ENCODE measurements around the gene INTS11. TPM values are rescaled to one million over a fixed set of nuclear protein-coding genes. Genes with fewer than 3 reads are reported as not detected.

INTS11 gene
- total and polyA plus RNA-seq, 3 experiments from 2014 or later = 70.5 to 118 (median 117) TPM

GRCh38 chr1:1313500-1314236 lies 10.8 kb downstream of the INTS11 start:
- Mint-ChIP-seq H3K27me3 (no peaks in the 10 kb centered on the region), H3K36me3 (peaks cover 0 to 55% (median 0%) of the 10 kb centered on the region in 3 donors), H3K4me3 (no peak overlapping the region), H3K4me1 (peaks cover 3 to 12% (median 4%) of the 10 kb centered on the region in 3 donors), H3K27ac (peak overlapping the region in 2 of 8 donors; percentile 45 to 61), H3K9me3 (no peaks in the 10 kb centered on the region)
- no peaks in the 10 kb centered on the region for H3K27me3 ChIP-seq (ENCODE audit: insufficient read depth, low read length, poor library complexity, severe bottlenecking)
- ChIA-PET CTCF (interaction anchor here (1.4 to 2.1 kb wide), 2 partner anchors 8 to 58 kb away, joined by 4 read pairs; no protein-coding TSS in a partner anchor), POLR2A (interaction anchor here (0.6 to 0.7 kb wide), 2 partner anchors 50 to 186 kb away, joined by 6 to 7 read pairs; no protein-coding TSS in a partner anchor)
- no peaks in the 10 kb centered on the region for H3K36me3 ChIP-seq (ENCODE audit: insufficient read depth, low read length)
- no peak overlapping the region for H3K4me3 ChIP-seq (ENCODE audit: low read length)
- peaks cover 9% of the 10 kb centered on the region for H3K4me1 ChIP-seq (ENCODE audit: insufficient read depth, low read length)
- no peaks in the 10 kb centered on the region for H3K9me3 ChIP-seq (ENCODE audit: low read length)
- DNase-seq = no peak
- H3K27ac ChIP-seq (ENCODE audit: low read depth, low read length) = no peak overlapping the region

- CTCF ChIA-PET = no interaction called here
- POLR2A ChIA-PET = interaction anchor here (0.7 kb wide), 1 partner anchor 186 kb away, joined by 7 read pairs; no protein-coding TSS in a partner anchor
Observed at GRCh38 chr1:1312450-1313314, 11.8 kb downstream of the INTS11 start.

GRCh38 chr1:1311107-1312104 lies 13.1 kb downstream of the INTS11 start:
- Histone ChIP-seq H3K4me1 (ENCODE audit: insufficient read depth, low read length) (peaks cover 18% of the 10 kb centered on the region), H3K36me3 (ENCODE audit: insufficient read depth, low read length) (no peaks in the 10 kb centered on the region), H3K4me3 (ENCODE audit: low read length) (no peak overlapping the region), H3K9me3 (ENCODE audit: low read length) (no peaks in the 10 kb centered on the region), H3K27ac (ENCODE audit: low read depth, low read length) (no peak overlapping the region), H3K27me3 (ENCODE audit: insufficient read depth, low read length, poor library complexity, severe bottlenecking) (no peaks in the 10 kb centered on the region)
- Mint-ChIP-seq H3K9me3 (no peaks in the 10 kb centered on the region), H3K4me3 (peak overlapping the region in 3 of 7 donors; percentile 10 to 65 (median 58)), H3K27ac (peak overlapping the region in 1 of 8 donors; percentile 87), H3K36me3 (peaks cover 0 to 47% (median 0%) of the 10 kb centered on the region in 3 donors), H3K4me1 (peaks cover 8 to 21% (median 9%) of the 10 kb centered on the region in 3 donors), H3K27me3 (no peaks in the 10 kb centered on the region)
- POLR2A ChIA-PET = interaction anchor here (1.0 kb wide), 1 partner anchor 12 kb away, joined by 4 read pairs; no protein-coding TSS in a partner anchor
- CTCF ChIA-PET = interaction anchor here (1.7 kb wide), 1 partner anchor 189 kb away, joined by 4 read pairs; no protein-coding TSS in a partner anchor
- DNase-seq = no peak

More at GRCh38 chr1:1312450-1313314, 11.8 kb downstream of the INTS11 start:
- Mint-ChIP-seq H3K4me3 (peak overlapping the region in 2 of 7 donors; percentile 27 to 58), H3K9me3 (no peaks in the 10 kb centered on the region), H3K27me3 (no peaks in the 10 kb centered on the region), H3K36me3 (peaks cover 0 to 52% (median 0%) of the 10 kb centered on the region in 3 donors), H3K27ac (peak overlapping the region in 2 of 8 donors; percentile 45 to 70), H3K4me1 (peaks cover 3 to 12% (median 4%) of the 10 kb centered on the region in 3 donors)
- Histone ChIP-seq H3K36me3 (ENCODE audit: insufficient read depth, low read length) (no peaks in the 10 kb centered on the region), H3K4me1 (ENCODE audit: insufficient read depth, low read length) (peaks cover 9% of the 10 kb centered on the region), H3K4me3 (ENCODE audit: low read length) (no peak overlapping the region), H3K9me3 (ENCODE audit: low read length) (no peaks in the 10 kb centered on the region), H3K27me3 (ENCODE audit: insufficient read depth, low read length, poor library complexity, severe bottlenecking) (no peaks in the 10 kb centered on the region), H3K27ac (ENCODE audit: low read depth, low read length) (no peak overlapping the region)
- DNase-seq = no peak

GRCh38 chr1:1310476-1311053 lies 13.9 kb downstream of the INTS11 start:
- H3K4me1 Mint-ChIP-seq = peaks cover 15 to 29% (median 15%) of the 10 kb centered on the region in 3 donors
- no peaks in the 10 kb centered on the region for H3K9me3 Mint-ChIP-seq
- Histone ChIP-seq H3K27me3 (ENCODE audit: insufficient read depth, low read length, poor library complexity, severe bottlenecking) (no peaks in the 10 kb centered on the region), H3K4me3 (ENCODE audit: low read length) (no peak overlapping the region), H3K27ac (ENCODE audit: low read depth, low read length) (no peak overlapping the region), H3K36me3 (ENCODE audit: insufficient read depth, low read length) (no peaks in the 10 kb centered on the region), H3K9me3 (ENCODE audit: low read length) (no peaks in the 10 kb centered on the region), H3K4me1 (ENCODE audit: insufficient read depth, low read length) (peaks cover 27% of the 10 kb centered on the region)
- H3K27ac Mint-ChIP-seq = peak overlapping the region in 6 of 8 donors; percentile 14 to 95 (median 55)
- DNase-seq = no peak
- H3K4me3 Mint-ChIP-seq = peak overlapping the region; percentile 29 to 85 (median 48)
- CTCF ChIA-PET = interaction anchor here (1.7 kb wide), 1 partner anchor 188 kb away, joined by 4 read pairs; no protein-coding TSS in a partner anchor
- H3K36me3 Mint-ChIP-seq = peaks cover 0 to 41% (median 0%) of the 10 kb centered on the region in 3 donors
- no peaks in the 10 kb centered on the region for H3K27me3 Mint-ChIP-seq
- POLR2A ChIA-PET = interaction anchor here (1.0 kb wide), 1 partner anchor 11 kb away, joined by 4 read pairs; no protein-coding TSS in a partner anchor

- H3K27me3 Mint-ChIP-seq = no peaks in the 10 kb centered on the region
- H3K27ac ChIP-seq (ENCODE audit: low read depth, low read length) = peak overlapping the region; percentile 74
- H3K4me3 ChIP-seq (ENCODE audit: low read length) = no peak overlapping the region
- peak overlapping the region in 6 of 7 donors; percentile 19 to 85 (median 44) for H3K4me3 Mint-ChIP-seq
- H3K9me3 Mint-ChIP-seq = no peaks in the 10 kb centered on the region
- no peaks in the 10 kb centered on the region for H3K9me3 ChIP-seq (ENCODE audit: low read length)
- DNase-seq = no peak
- ChIA-PET CTCF (interaction anchor here (0.9 to 1.7 kb wide), 4 partner anchors 15 to 188 kb away, joined by 3 to 4 read pairs (median 3); no protein-coding TSS in a partner anchor), POLR2A (interaction anchor here (0.5 to 1.0 kb wide), 2 partner anchors 10 to 159 kb away, joined by 3 to 4 read pairs; no protein-coding TSS in a partner anchor)
- H3K36me3 Mint-ChIP-seq = peaks cover 0 to 38% (median 0%) of the 10 kb centered on the region in 3 donors
- no peaks in the 10 kb centered on the region for H3K27me3 ChIP-seq (ENCODE audit: insufficient read depth, low read length, poor library complexity, severe bottlenecking)
- peaks cover 32% of the 10 kb centered on the region for H3K4me1 ChIP-seq (ENCODE audit: insufficient read depth, low read length)
- no peaks in the 10 kb centered on the region for H3K36me3 ChIP-seq (ENCODE audit: insufficient read depth, low read length)
- peak overlapping the region in 3 of 8 donors; percentile 11 to 88 (median 14) for H3K27ac Mint-ChIP-seq
- peaks cover 15 to 34% (median 18%) of the 10 kb centered on the region in 3 donors for H3K4me1 Mint-ChIP-seq
Observed at GRCh38 chr1:1310109-1310385, 14.4 kb downstream of the INTS11 start.

- peak overlapping the region; percentile 66 to 85 (median 71) for H3K4me3 Mint-ChIP-seq
- CTCF ChIA-PET = interaction anchor here (0.9 to 1.7 kb wide), 4 partner anchors 16 to 187 kb away, joined by 3 to 4 read pairs (median 3); no protein-coding TSS in a partner anchor
Observed at GRCh38 chr1:1309251-1310108, 15.0 kb downstream of the INTS11 start.

More at GRCh38 chr1:1309251-1310108, 15.0 kb downstream of the INTS11 start:
- no peak for DNase-seq
- peak overlapping the region in 6 of 8 donors; percentile 14 to 88 (median 52) for H3K27ac Mint-ChIP-seq
- Histone ChIP-seq H3K9me3 (ENCODE audit: low read length) (no peaks in the 10 kb centered on the region), H3K27me3 (ENCODE audit: insufficient read depth, low read length, poor library complexity, severe bottlenecking) (no peaks in the 10 kb centered on the region), H3K4me3 (ENCODE audit: low read length) (peak overlapping the region; percentile 59), H3K27ac (ENCODE audit: low read depth, low read length) (peak overlapping the region; percentile 74), H3K4me1 (ENCODE audit: insufficient read depth, low read length) (peaks cover 38% of the 10 kb centered on the region), H3K36me3 (ENCODE audit: insufficient read depth, low read length) (no peaks in the 10 kb centered on the region)
- peaks cover 15 to 37% (median 17%) of the 10 kb centered on the region in 3 donors for H3K4me1 Mint-ChIP-seq
- H3K27me3 Mint-ChIP-seq = no peaks in the 10 kb centered on the region
- H3K36me3 Mint-ChIP-seq = peaks cover 0 to 33% (median 0%) of the 10 kb centered on the region in 3 donors
- POLR2A ChIA-PET = interaction anchor here (0.5 to 1.1 kb wide), 3 partner anchors 10 to 160 kb away, joined by 3 to 4 read pairs (median 4); no protein-coding TSS in a partner anchor
- no peaks in the 10 kb centered on the region for H3K9me3 Mint-ChIP-seq

Data from CD8-positive, alpha-beta memory T cell (primary cell).